Measurements from ENCODE around the gene RDH11. TPM values are rescaled to one million over a fixed set of nuclear protein-coding genes. Genes with fewer than 3 reads are reported as not detected.

RDH11 gene
- 68.7 and 82.6 TPM in 2 replicates for total RNA-seq

GRCh38 chr14:67695394-67695949, at the start of gene RDH11:
Gene RDH11 (minus strand): TSS chr14:67695764. CDS start chr14:67695703, 61 bp downstream.

GRCh38 chr14:67701492-67701891, 5.9 kb upstream of the RDH11 start, which contains the start of gene RDH12:
Gene RDH12 (plus strand): TSS chr14:67701886. CDS start chr14:67722643, 20,757 bp downstream.

GRCh38 chr14:67674480-67675218, 20.9 kb downstream of the RDH11 start, which contains the start of gene VTI1B:
Gene VTI1B (minus strand): TSS chr14:67674632. CDS start chr14:67674489, 143 bp downstream.

Other genes with a start within 250 kb of the RDH11 start
- 0.32 and 0.60 TPM in 2 replicates for gene TMEM229B, start 207.0 kb downstream of the RDH11 start, total RNA-seq
- gene PLEKHH1, start 162.5 kb downstream of the RDH11 start, total RNA-seq: under 0.01 and 0.34 TPM in 2 replicates
- gene PIGH, start 95.5 kb downstream of the RDH11 start, total RNA-seq: 7.4 and 10.5 TPM in 2 replicates
- gene ARG2, start 75.8 kb downstream of the RDH11 start, total RNA-seq: 0.34 and 0.63 TPM in 2 replicates
- gene VTI1B, start 21.1 kb downstream of the RDH11 start, total RNA-seq: 67.5 and 113 TPM in 2 replicates
- gene RDH12, start 6.1 kb upstream of the RDH11 start, total RNA-seq: 0.09 and 0.16 TPM in 2 replicates
- gene ZFYVE26, start 120.8 kb upstream of the RDH11 start, total RNA-seq: 12.9 and 13.1 TPM in 2 replicates
- 13.2 and 15.9 TPM in 2 replicates for gene RAD51B, start 124.0 kb upstream of the RDH11 start, total RNA-seq